ENCODE results near the gene ABCB4.

Gene ABCB4

DNA sequence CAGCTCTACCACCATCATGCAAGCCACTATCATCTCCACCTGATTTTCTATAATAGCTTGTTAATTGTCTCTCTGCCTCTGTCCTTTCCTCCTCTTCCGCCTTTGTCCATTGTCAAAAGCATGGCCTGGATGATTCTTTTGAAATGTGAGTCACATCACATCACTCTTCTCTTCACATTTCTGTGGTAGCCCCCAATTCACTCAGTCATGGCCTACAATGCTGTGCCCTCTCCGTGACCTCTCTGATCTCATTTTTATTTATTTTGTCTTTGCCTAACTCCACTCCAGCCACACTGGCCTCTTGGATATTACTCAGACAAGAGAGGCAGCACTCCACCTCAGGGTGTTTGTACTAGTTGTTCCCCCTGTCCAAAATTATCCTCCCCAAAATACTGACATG lies 4.9 kb upstream of the ABCB4 start:
- no peak for TF ChIP-seq POLR2AphosphoS5 (IDR thresholded peaks at IDR 0.05; ENCODE audit: low read depth, low read length)
- TF ChIP-seq TAF1 (IDR thresholded peaks at IDR 0.05; ENCODE audit: borderline replicate concordance, insufficient read depth, low read length) = no peak
- no peak for TF ChIP-seq FOXP2 (optimal IDR thresholded peaks at IDR 0.05; ENCODE audit: borderline replicate concordance, extremely low read depth, extremely low read length, insufficient read depth)
- TF ChIP-seq SIN3A (IDR thresholded peaks at IDR 0.05; ENCODE audit: borderline replicate concordance, insufficient read depth, low read length) = no peak
- TF ChIP-seq, protein P1, sequence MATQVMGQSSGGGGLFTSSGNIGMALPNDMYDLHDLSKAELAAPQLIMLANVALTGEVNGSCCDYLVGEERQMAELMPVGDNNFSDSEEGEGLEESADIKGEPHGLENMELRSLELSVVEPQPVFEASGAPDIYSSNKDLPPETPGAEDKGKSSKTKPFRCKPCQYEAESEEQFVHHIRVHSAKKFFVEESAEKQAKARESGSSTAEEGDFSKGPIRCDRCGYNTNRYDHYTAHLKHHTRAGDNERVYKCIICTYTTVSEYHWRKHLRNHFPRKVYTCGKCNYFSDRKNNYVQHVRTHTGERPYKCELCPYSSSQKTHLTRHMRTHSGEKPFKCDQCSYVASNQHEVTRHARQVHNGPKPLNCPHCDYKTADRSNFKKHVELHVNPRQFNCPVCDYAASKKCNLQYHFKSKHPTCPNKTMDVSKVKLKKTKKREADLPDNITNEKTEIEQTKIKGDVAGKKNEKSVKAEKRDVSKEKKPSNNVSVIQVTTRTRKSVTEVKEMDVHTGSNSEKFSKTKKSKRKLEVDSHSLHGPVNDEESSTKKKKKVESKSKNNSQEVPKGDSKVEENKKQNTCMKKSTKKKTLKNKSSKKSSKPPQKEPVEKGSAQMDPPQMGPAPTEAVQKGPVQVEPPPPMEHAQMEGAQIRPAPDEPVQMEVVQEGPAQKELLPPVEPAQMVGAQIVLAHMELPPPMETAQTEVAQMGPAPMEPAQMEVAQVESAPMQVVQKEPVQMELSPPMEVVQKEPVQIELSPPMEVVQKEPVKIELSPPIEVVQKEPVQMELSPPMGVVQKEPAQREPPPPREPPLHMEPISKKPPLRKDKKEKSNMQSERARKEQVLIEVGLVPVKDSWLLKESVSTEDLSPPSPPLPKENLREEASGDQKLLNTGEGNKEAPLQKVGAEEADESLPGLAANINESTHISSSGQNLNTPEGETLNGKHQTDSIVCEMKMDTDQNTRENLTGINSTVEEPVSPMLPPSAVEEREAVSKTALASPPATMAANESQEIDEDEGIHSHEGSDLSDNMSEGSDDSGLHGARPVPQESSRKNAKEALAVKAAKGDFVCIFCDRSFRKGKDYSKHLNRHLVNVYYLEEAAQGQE (IDR thresholded peaks at IDR 0.05; ENCODE audit: insufficient read depth in 1 of 2, low read depth in 2 of 2, low read length in 2 of 2) = no peak

DNA sequence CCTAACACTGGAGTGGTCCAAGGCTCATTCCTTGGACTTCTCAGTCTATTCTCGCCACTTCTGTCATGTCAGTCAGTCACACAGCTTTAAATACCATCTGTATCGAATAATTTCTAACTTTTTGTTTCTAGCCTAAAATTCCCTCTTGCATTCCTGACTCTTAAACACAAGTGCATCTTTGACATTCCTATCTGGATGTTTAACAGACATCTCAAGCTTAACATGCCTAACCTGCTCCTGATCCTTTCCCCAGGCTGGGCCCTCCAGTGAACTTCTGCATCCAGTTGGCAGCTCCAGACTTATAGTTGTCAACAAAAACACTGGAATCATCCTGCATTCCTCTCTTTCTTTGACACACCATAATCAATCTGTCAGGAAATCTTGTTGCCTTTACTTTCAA lies 4.5 kb upstream of the ABCB4 start:
- no peak for TF ChIP-seq POLR2AphosphoS5 (IDR thresholded peaks at IDR 0.05; ENCODE audit: low read depth, low read length)
- TF ChIP-seq, protein P1 (IDR thresholded peaks at IDR 0.05; ENCODE audit: insufficient read depth in 1 of 2, low read depth in 2 of 2, low read length in 2 of 2) = no peak
- TF ChIP-seq TAF1 (IDR thresholded peaks at IDR 0.05; ENCODE audit: borderline replicate concordance, insufficient read depth, low read length) = no peak
- TF ChIP-seq SIN3A (IDR thresholded peaks at IDR 0.05; ENCODE audit: borderline replicate concordance, insufficient read depth, low read length) = no peak
- no peak for TF ChIP-seq FOXP2 (optimal IDR thresholded peaks at IDR 0.05; ENCODE audit: borderline replicate concordance, extremely low read depth, extremely low read length, insufficient read depth)

DNA sequence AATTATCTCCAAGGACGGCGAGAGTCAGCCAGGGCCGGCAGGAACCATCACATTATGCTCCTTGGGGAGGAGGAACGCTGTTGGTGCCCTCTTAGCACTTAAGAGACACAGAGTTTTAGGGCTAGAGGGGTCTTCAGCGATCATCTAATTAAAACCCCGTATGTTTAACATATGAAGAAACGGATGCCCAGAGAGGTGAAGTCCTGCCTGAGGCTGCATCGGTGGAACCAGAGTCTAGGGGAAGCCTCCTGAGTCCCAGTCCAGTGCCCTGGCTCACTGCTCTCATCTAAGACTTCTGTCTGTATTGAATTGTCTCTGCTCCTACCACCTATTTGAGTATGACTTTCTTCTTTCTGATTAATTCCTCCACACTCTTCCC lies 688 bp upstream of the ABCB4 start:
- TF ChIP-seq, protein P1 (IDR thresholded peaks at IDR 0.05; ENCODE audit: insufficient read depth in 1 of 2, low read depth in 2 of 2, low read length in 2 of 2) = no peak
- TF ChIP-seq POLR2AphosphoS5 (IDR thresholded peaks at IDR 0.05; ENCODE audit: low read depth, low read length) = no peak
- TF ChIP-seq SIN3A (IDR thresholded peaks at IDR 0.05; ENCODE audit: borderline replicate concordance, insufficient read depth, low read length) = no peak
- TF ChIP-seq FOXP2 (optimal IDR thresholded peaks at IDR 0.05; ENCODE audit: borderline replicate concordance, extremely low read depth, extremely low read length, insufficient read depth) = no peak
- no peak for TF ChIP-seq TAF1 (IDR thresholded peaks at IDR 0.05; ENCODE audit: borderline replicate concordance, insufficient read depth, low read length)

DNA sequence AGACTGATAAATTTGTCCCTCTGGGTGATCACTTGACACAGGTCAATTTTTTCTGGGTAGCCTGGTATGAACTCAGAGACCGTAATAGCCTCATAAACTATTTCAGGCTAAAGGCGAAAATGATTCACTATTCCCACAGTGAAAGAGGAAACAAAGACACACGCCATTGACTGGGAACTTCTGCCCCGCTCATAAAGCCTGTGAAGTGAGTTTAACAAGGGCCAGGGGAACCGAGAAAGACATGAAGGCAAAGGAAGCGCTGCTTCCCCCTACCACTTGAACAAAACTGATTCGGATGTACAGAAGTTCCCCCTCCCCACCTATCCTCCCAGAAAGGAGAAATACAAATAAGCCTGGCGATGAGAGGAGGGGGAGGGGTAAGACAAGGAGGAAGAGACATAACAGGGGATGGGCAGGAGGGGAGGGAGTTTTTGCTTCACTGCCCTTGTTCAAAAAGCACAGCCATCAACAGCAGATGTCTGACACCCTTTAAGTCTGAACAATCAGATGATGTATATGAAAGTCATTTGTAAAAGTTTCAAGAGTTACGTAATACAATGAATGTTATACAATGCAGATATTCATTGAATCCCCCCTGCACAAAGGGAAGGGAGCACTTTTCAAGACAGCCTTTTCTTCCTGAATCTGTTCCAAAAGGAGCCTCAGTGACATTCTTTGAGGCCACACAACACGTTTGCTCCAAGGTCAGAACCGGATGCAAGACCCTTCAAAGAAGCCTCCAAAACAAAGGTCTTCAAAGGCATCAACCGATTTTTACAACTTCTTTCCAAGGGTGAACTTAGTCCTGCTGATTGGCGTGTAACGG lies 734 bp downstream of the ABCB4 start:
- TF ChIP-seq SIN3A (IDR thresholded peaks at IDR 0.05; ENCODE audit: borderline replicate concordance, insufficient read depth, low read length) (no peak), POLR2AphosphoS5 (IDR thresholded peaks at IDR 0.05; ENCODE audit: low read depth, low read length) (no peak), FOXP2 (optimal IDR thresholded peaks at IDR 0.05; ENCODE audit: borderline replicate concordance, extremely low read depth, extremely low read length, insufficient read depth) (no peak), TAF1 (IDR thresholded peaks at IDR 0.05; ENCODE audit: borderline replicate concordance, insufficient read depth, low read length) (no peak)
- TF ChIP-seq, protein P1 (IDR thresholded peaks at IDR 0.05; ENCODE audit: insufficient read depth in 1 of 2, low read depth in 2 of 2, low read length in 2 of 2) = no peak

Data from PFSK-1 (cell line).